Kidney (tissue), 14 donors: ENCODE measurements around the gene DOLK. TPM values are rescaled to one million over a fixed set of nuclear protein-coding genes. Genes with fewer than 3 reads are reported as not detected.

ENCODE experiments used
- DNase-seq, 5 donors: peaks; one replicate each; pipeline ENCODE4 v3.0.0-alpha.2; 2013 to 2020
- FAIRE-seq: peaks from 2 replicates; lab custom pipeline; 2012; peaks lifted over from hg19 to GRCh38; lab: Jason Lieb, UNC
- H3K27ac ChIP-seq, 2 donors: one replicate each; pipeline ENCODE4 v1.7.0; 2013; ENCODE audit warnings: low read depth in 2 of 2, low read length in 2 of 2, inconsistent platforms in 1 of 2
- H3K27me3 ChIP-seq: one replicate; pipeline ENCODE4 v1.7.1; 2013; ENCODE audit warnings: low read length, inconsistent platforms; ENCODE audit not compliant: control insufficient read depth, insufficient read depth
- H3K36me3 ChIP-seq, 3 donors: one replicate each; pipeline versions ENCODE4 v1.7.0 to v1.7.1; 2013; ENCODE audit warnings: low read length in 3 of 3, control low read depth in 1 of 3, inconsistent platforms in 1 of 3; ENCODE audit not compliant: insufficient read depth in 3 of 3, control insufficient read depth in 2 of 3
- H3K4me1 ChIP-seq, 3 donors: one replicate each; pipeline versions ENCODE4 v1.7.0 to v1.7.1; 2013; ENCODE audit warnings: low read length in 3 of 3, inconsistent platforms in 1 of 3, low read depth in 1 of 3; ENCODE audit not compliant: control insufficient read depth in 2 of 3, insufficient read depth in 2 of 3
- H3K4me3 ChIP-seq, 3 donors: one replicate each; pipeline versions ENCODE4 v1.7.0 to v1.8.1; 2013; ENCODE audit warnings: low read length in 3 of 3, control low read depth in 1 of 3, inconsistent platforms in 1 of 3
- H3K9ac ChIP-seq, 3 donors: one replicate each; pipeline versions ENCODE4 v1.7.0 to v1.7.1; 2013; ENCODE audit warnings: low read length in 3 of 3, control low read depth in 1 of 3, inconsistent platforms in 1 of 3
- H3K9me3 ChIP-seq, 3 donors: one replicate each; pipeline versions ENCODE4 v1.7.0 to v1.7.1; 2013; ENCODE audit warnings: low read length in 3 of 3, control low read depth in 1 of 3, inconsistent platforms in 1 of 3; ENCODE audit not compliant: control insufficient read depth in 2 of 3, insufficient read depth in 1 of 3
- CTCF ChIP-seq: IDR thresholded peaks from 3 replicates; pipeline ENCODE4 v1.5.1; 2012; ENCODE audit warnings: mild to moderate bottlenecking, moderate library complexity, borderline replicate concordance; ENCODE audit not compliant: insufficient read depth; ENCODE audit errors: extremely low read depth
- intact Hi-C: fragments of 100-400 bp; cut with DNase I; formaldehyde crosslinking; loops from one replicate; pipeline ENCODE4 v1.11.1; 2022
- polyA plus RNA-seq: library from polyadenylated mRNA; stranded (reverse); fragments of 350-450 nt; fragmentation: Illumina TruSeq; extraction: RNeasy Lipid Tissue Mini Kit (QIAGEN cat#74804); gene quantifications from one replicate; pipeline ENCODE4 v1.2.3, GENCODE V29; 2014; ENCODE audit warnings: low read depth, low replicate concordance; ENCODE audit not compliant: insufficient read depth
- total RNA-seq: library from RNA; stranded (reverse); fragmentation: NEBNext Ultra II Directional; extraction: Animal tissue kit (Norgen Biotek cat#: 25700); gene quantifications from one replicate; pipeline ENCODE4 v1.2.1, GENCODE V29; 2021
- donor health status: control.
- donor health status: control.
- donor health status: control.
- donor health status: control.
- donor health status: control.
- donor health status: DM: yes; HTN: yes; CAD: no.
- donor health status: Normal renal cell carcinoma (clear cell type).

Gene DOLK
- total and polyA plus RNA-seq, 2 donors from 2014 or later = 13.9 to 17.0 TPM

- TF ChIP-seq CTCF = no peak
- H3K4me1 ChIP-seq = peaks cover 0 to 27% (median 0%) of the 10 kb centered on the region in 3 donors
- no peaks in the 10 kb centered on the region for H3K27me3 ChIP-seq
- peaks cover 3 to 31% (median 23%) of the 10 kb centered on the region in 3 donors for H3K36me3 ChIP-seq
- H3K9me3 ChIP-seq = no peaks in the 10 kb centered on the region
- no peak overlapping the region for H3K27ac ChIP-seq
- intact Hi-C loops = no loop called here
- FAIRE-seq = no peak
- no peak for DNase-seq
- H3K4me3 ChIP-seq = no peak overlapping the region
- no peak overlapping the region for H3K9ac ChIP-seq
These were observed 36.5 kb downstream of the DOLK start for GRCh38 chr9:128910906-128911305.

GRCh38 chr9:128909859-128910258 is 37.5 kb downstream of the DOLK start:
- Histone ChIP-seq H3K4me1 (peaks cover 0 to 23% (median 0%) of the 10 kb centered on the region in 3 donors), H3K36me3 (peaks cover 3 to 31% (median 23%) of the 10 kb centered on the region in 3 donors), H3K9ac (no peak overlapping the region), H3K4me3 (no peak overlapping the region), H3K9me3 (no peaks in the 10 kb centered on the region), H3K27ac (no peak overlapping the region), H3K27me3 (no peaks in the 10 kb centered on the region)
- intact Hi-C loops = no loop called here
- DNase-seq = no peak
- TF ChIP-seq CTCF = no peak
- no peak for FAIRE-seq

GRCh38 chr9:128908372-128908771 is 39.0 kb downstream of the DOLK start:
- Histone ChIP-seq H3K9me3 (no peaks in the 10 kb centered on the region), H3K9ac (no peak overlapping the region), H3K27ac (no peak overlapping the region), H3K36me3 (peaks cover 3 to 31% (median 23%) of the 10 kb centered on the region in 3 donors), H3K4me3 (no peak overlapping the region), H3K4me1 (peaks cover 0 to 17% (median 0%) of the 10 kb centered on the region in 3 donors), H3K27me3 (no peaks in the 10 kb centered on the region)
- intact Hi-C loops = no loop called here
- DNase-seq = peak in 1 of 5 donors; percentile 67
- FAIRE-seq = no peak
- no peak for TF ChIP-seq CTCF

- no peak for TF ChIP-seq CTCF
- H3K9ac ChIP-seq = no peak overlapping the region
- H3K4me1 ChIP-seq = peaks cover 0 to 7% (median 0%) of the 10 kb centered on the region in 3 donors
- FAIRE-seq (no peak), DNase-seq (no peak)
- peaks cover 3 to 31% (median 23%) of the 10 kb centered on the region in 3 donors for H3K36me3 ChIP-seq
- intact Hi-C loops = no loop called here
- H3K4me3 ChIP-seq = no peak overlapping the region
- no peaks in the 10 kb centered on the region for H3K9me3 ChIP-seq
- H3K27ac ChIP-seq = no peak overlapping the region
- H3K27me3 ChIP-seq = no peaks in the 10 kb centered on the region
These were observed 40.7 kb downstream of the DOLK start for GRCh38 chr9:128906741-128907140.
